H1 (cell line): ENCODE measurements around the gene ENO4. TPM values are rescaled to one million over a fixed set of nuclear protein-coding genes. Genes with fewer than 3 reads are reported as not detected.

Experiments used
- CTCF ChIA-PET: fragments of 300-600 bp; sonication (Branson Sonifier 250); formaldehyde crosslinking; loops from one replicate; lab custom pipeline; 2021; ENCODE audit not compliant: partially characterized antibody; lab: Charles Lee
- POLR2A ChIA-PET: fragments of 300-600 bp; sonication (Branson Sonifier 250); formaldehyde crosslinking; loops from one replicate; lab custom pipeline; 2021; ENCODE audit warnings: inconsistent platforms; ENCODE audit not compliant: partially characterized antibody; lab: Charles Lee
- DNase-seq, 2 experiments: peaks; one replicate each; pipeline versions ENCODE4 v3.0.0 to v3.0.0-alpha.2; 2010 to 2022; ENCODE audit warnings: low spot score in 2 of 2, low read depth in 1 of 2, mixed read lengths in 1 of 2
- FAIRE-seq: peaks from 2 replicates; lab custom pipeline; 2011; peaks lifted over from hg19 to GRCh38; lab: Jason Lieb, UNC
- H2AFZ ChIP-seq: 2 replicates; pipeline ENCODE4 v1.8.1; 2012; ENCODE audit warnings: low read length, inconsistent platforms
- H2AK5ac ChIP-seq: 2 replicates; pipeline ENCODE4 v1.6.1; 2013; ENCODE audit warnings: low read depth, low read length
- H2BK120ac ChIP-seq: replicated peaks from 2 replicates; pipeline ENCODE3; 2013; ENCODE audit warnings: low read depth, low read length, inconsistent platforms
- H2BK12ac ChIP-seq: 2 replicates; pipeline ENCODE4 v1.6.1; 2013; ENCODE audit warnings: low read depth, low read length
- H2BK15ac ChIP-seq: 2 replicates; pipeline ENCODE4 v1.6.1; 2013; ENCODE audit warnings: low read length
- H2BK20ac ChIP-seq: 2 replicates; pipeline ENCODE4 v1.6.1; 2013; ENCODE audit warnings: low read length
- H2BK5ac ChIP-seq: 2 replicates; pipeline ENCODE4 v1.6.1; 2013; ENCODE audit warnings: low read depth, low read length
- H3K14ac ChIP-seq: 2 replicates; pipeline ENCODE4 v1.6.1; 2013; ENCODE audit warnings: inconsistent platforms; ENCODE audit not compliant: insufficient read length
- H3K18ac ChIP-seq: 2 replicates; pipeline ENCODE4 v1.6.1; 2013; ENCODE audit warnings: low read length; ENCODE audit errors: extremely low read depth
- H3K23ac ChIP-seq: 2 replicates; pipeline ENCODE4 v1.6.1; 2013; ENCODE audit warnings: inconsistent platforms; ENCODE audit not compliant: insufficient read length
- H3K23me2 ChIP-seq: 2 replicates; pipeline ENCODE4 v1.6.1; 2013; ENCODE audit warnings: low read depth, low read length
- H3K27ac ChIP-seq: 2 replicates; pipeline ENCODE4 v1.6.1; 2011; ENCODE audit warnings: low read depth, low read length, inconsistent platforms
- H3K27me3 ChIP-seq, 4 experiments: replicated peaks in 1 of 4; 1 replicate in 1 of 4; 2 replicates in 3 of 4; pipeline versions ENCODE4 v1.6.1 to v1.8.1; 2011 to 2013; ENCODE audit warnings: low read length in 3 of 4, mild to moderate bottlenecking in 3 of 4, inconsistent platforms in 2 of 4, mixed read lengths in 2 of 4, moderate library complexity in 1 of 4; ENCODE audit not compliant: control insufficient read depth in 3 of 4, insufficient read depth in 3 of 4; ENCODE audit errors: extremely low read depth in 1 of 4
- H3K36me3 ChIP-seq, 4 experiments: 2 replicates each; pipeline versions ENCODE4 v1.6.1 to v1.8.1; 2011 to 2013; ENCODE audit warnings: mild to moderate bottlenecking in 4 of 4, low read length in 3 of 4, moderate library complexity in 2 of 4, control low read depth in 1 of 4, inconsistent platforms in 1 of 4; ENCODE audit not compliant: insufficient read depth in 4 of 4, control insufficient read depth in 2 of 4
- H3K4ac ChIP-seq: replicated peaks from 2 replicates; pipeline ENCODE3; 2013; ENCODE audit warnings: low read length, low read depth, mixed read lengths, inconsistent platforms; ENCODE audit not compliant: insufficient read length
- H3K4me1 ChIP-seq, 4 experiments: replicated peaks in 1 of 4; 1 replicate in 1 of 4; 2 replicates in 3 of 4; pipeline versions ENCODE4 v1.6.1 to v1.8.1; 2011 to 2013; ENCODE audit warnings: low read length in 3 of 4, inconsistent platforms in 2 of 4, mixed read lengths in 1 of 4; ENCODE audit not compliant: insufficient read depth in 4 of 4, control insufficient read depth in 3 of 4
- H3K4me2 ChIP-seq, 2 experiments: 2 replicates each; pipeline versions ENCODE4 v1.6.1 to v1.8.1; 2011 to 2013; ENCODE audit warnings: low read depth in 2 of 2, low read length in 2 of 2, control low read depth in 1 of 2, inconsistent platforms in 1 of 2, mild to moderate bottlenecking in 1 of 2; ENCODE audit not compliant: insufficient read depth in 1 of 2
- H3K4me3 ChIP-seq, 4 experiments: fragments of 200-600, 300-600 bp in 1 of 4; sonication (generic), shearing (Covaris generic), sonication (Bioruptor Twin) in 1 of 4; 2 replicates each; pipeline versions ENCODE4 v1.5.1 to v1.8.1; 2011 to 2016; ENCODE audit warnings: low read length in 4 of 4, low read depth in 3 of 4, control low read depth in 2 of 4, inconsistent platforms in 2 of 4, mild to moderate bottlenecking in 2 of 4, mixed read lengths in 1 of 4, moderate library complexity in 1 of 4; ENCODE audit not compliant: insufficient read depth in 2 of 4; ENCODE audit errors: extremely low read depth in 1 of 4
- H3K56ac ChIP-seq: replicated peaks from 2 replicates; pipeline ENCODE3; 2013; ENCODE audit warnings: low read depth, mild to moderate bottlenecking, mixed read lengths, low read length, inconsistent platforms; ENCODE audit not compliant: insufficient read length
- H3K79me1 ChIP-seq: 2 replicates; pipeline ENCODE4 v1.6.1; 2013; ENCODE audit warnings: low read depth, low read length, control low read depth
- H3K79me2 ChIP-seq, 2 experiments: 2 replicates each; pipeline versions ENCODE4 v1.6.1 to v1.8.1; 2012 to 2013; ENCODE audit warnings: low read length in 2 of 2, mild to moderate bottlenecking in 2 of 2, inconsistent platforms in 1 of 2; ENCODE audit not compliant: insufficient read depth in 2 of 2, control insufficient read depth in 1 of 2
- H3K9ac ChIP-seq, 4 experiments: replicated peaks in 1 of 4; 1 replicate in 1 of 4; 2 replicates in 3 of 4; pipeline versions ENCODE4 v1.6.1 to v1.8.1; 2011 to 2013; ENCODE audit warnings: low read depth in 3 of 4, low read length in 3 of 4, control low read depth in 2 of 4, mild to moderate bottlenecking in 2 of 4, moderate library complexity in 2 of 4, inconsistent platforms in 1 of 4; ENCODE audit errors: extremely low read depth in 1 of 4
- H3K9me3 ChIP-seq, 2 experiments: 2 replicates each; pipeline versions ENCODE4 v1.6.1 to v1.8.1; 2012 to 2013; ENCODE audit warnings: mild to moderate bottlenecking in 2 of 2, moderate library complexity in 2 of 2, control low read depth in 1 of 2, inconsistent platforms in 1 of 2, low read depth in 1 of 2, low read length in 1 of 2, mixed read lengths in 1 of 2; ENCODE audit not compliant: insufficient read depth in 2 of 2
- H4K20me1 ChIP-seq, 2 experiments: replicated peaks in 1 of 2; 2 replicates each; pipeline versions ENCODE3 to v1.8.1; 2011 to 2013; ENCODE audit warnings: inconsistent platforms in 2 of 2, low read length in 2 of 2, mild to moderate bottlenecking in 1 of 2; ENCODE audit not compliant: insufficient read depth in 2 of 2, control insufficient read depth in 1 of 2
- H4K5ac ChIP-seq: 2 replicates; pipeline ENCODE4 v1.6.1; 2013; ENCODE audit warnings: low read length, low read depth, mixed read lengths, inconsistent platforms; ENCODE audit not compliant: insufficient read length
- H4K8ac ChIP-seq: 2 replicates; pipeline ENCODE4 v1.8.0; 2013; ENCODE audit warnings: mild to moderate bottlenecking, moderate library complexity, low read length, inconsistent platforms; ENCODE audit not compliant: insufficient read depth; ENCODE audit errors: extremely low read depth
- H4K91ac ChIP-seq: replicated peaks from 2 replicates; pipeline ENCODE3; 2013; ENCODE audit warnings: low read length, mixed read lengths, inconsistent platforms; ENCODE audit not compliant: insufficient read length
- BACH1 ChIP-seq: IDR thresholded peaks from 2 replicates; pipeline ENCODE4 v1.6.1; 2012; ENCODE audit warnings: low read length, improper control_type of control experiment
- EZH2 ChIP-seq: fragments of 200-600 bp; sonication (generic); IDR thresholded peaks from 2 replicates; pipeline ENCODE4 v1.7.1; 2012; ENCODE audit warnings: low read depth, mild to moderate bottlenecking, moderate library complexity, low read length, inconsistent platforms; ENCODE audit not compliant: severe bottlenecking
- RAD21 ChIP-seq, 2 experiments: IDR thresholded peaks in 1 of 2; conservative IDR thresholded peaks in 1 of 2; 2 replicates each; pipeline ENCODE4 v1.6.1; 2011; ENCODE audit warnings: low read depth in 2 of 2, low read length in 2 of 2, improper control_type of control experiment in 1 of 2, inconsistent platforms in 1 of 2, mild to moderate bottlenecking in 1 of 2, moderate library complexity in 1 of 2
- RBBP5 ChIP-seq: IDR thresholded peaks from 2 replicates; pipeline ENCODE4 v1.7.1; 2012; ENCODE audit warnings: low read depth, mild to moderate bottlenecking, inconsistent platforms, low read length, moderate library complexity, borderline replicate concordance
- SP1 ChIP-seq: IDR thresholded peaks from 2 replicates; pipeline ENCODE4 v1.6.1; 2011; ENCODE audit warnings: low read depth, low read length
- SRF ChIP-seq: IDR thresholded peaks from 2 replicates; pipeline ENCODE4 v1.6.1; 2011; ENCODE audit warnings: mild to moderate bottlenecking, low read depth, low read length, moderate library complexity
- TBP ChIP-seq: IDR thresholded peaks from 2 replicates; pipeline ENCODE4 v1.6.1; 2011; ENCODE audit warnings: low read depth, low read length, improper control_type of control experiment
- TCF12 ChIP-seq: IDR thresholded peaks from 2 replicates; pipeline ENCODE4 v1.6.1; 2011; ENCODE audit warnings: low read depth, mild to moderate bottlenecking, low read length
- YY1 ChIP-seq: IDR thresholded peaks from 2 replicates; pipeline ENCODE4 v1.6.1; 2011; ENCODE audit warnings: low read depth, mild to moderate bottlenecking, low read length
- WGBS, 2 experiments: shearing (Covaris generic) in 1 of 2; methylation state at CpG; one replicate each; pipeline versions ENCODE4 v1.1.6 to v1.1.7; 2013 to 2015; ENCODE audit warnings: low lambda C conversion rate in 2 of 2, mixed read lengths in 2 of 2, inconsistent platforms in 1 of 2, low coverage in 1 of 2, missing lambda C conversion rate in 1 of 2; ENCODE audit not compliant: insufficient replicate concordance in 2 of 2, insufficient coverage in 1 of 2, insufficient read length in 1 of 2; ENCODE audit errors: extremely low coverage in 1 of 2, missing lambda C conversion rate in 1 of 2; 5-methylcytosine and 5-hydroxymethylcytosine counted together
- polyA plus RNA-seq, 7 experiments: library from polyadenylated mRNA; depleted of rRNA in 3 of 7; stranded (reverse) in 5 of 7; unstranded in 2 of 7; fragments of >200 nt in 5 of 7; fragments of 200-250 nt in 2 of 7; gene quantifications; 1 replicate in 5 of 7; 2 replicates in 1 of 7; 4 replicates in 1 of 7; pipeline versions ENCODE4 v1.2.1 to v1.2.3, GENCODE V29; 2011 to 2013; ENCODE audit warnings: missing spikeins in 2 of 7, mixed read lengths in 2 of 7
- total RNA-seq: library from RNA; stranded (reverse); fragmentation: NEBNext Ultra II Directional; extraction: Animal tissue kit (Norgen Biotek cat#: 25700); gene quantifications from 2 replicates; pipeline ENCODE4 v1.2.1, GENCODE V29; 2021

The ENO4 gene
- total and polyA plus RNA-seq, 2 of the 8 experiments (the other 6 are each of a cell fraction or from before 2014, with no cell fraction given) = 0.77 TPM; not detected in 1

GRCh38 chr10:116850058-116850611 is 836 bp downstream of the ENO4 start:
- Histone ChIP-seq H4K5ac (no peak overlapping the region), H3K36me3 (no peaks in the 10 kb centered on the region), H3K79me2 (no peaks in the 10 kb centered on the region), H3K56ac (no peak overlapping the region), H3K9ac (peak overlapping the region in 2 of 4 experiments; percentile 21 to 25; a peak in 2 of 7 replicates), H3K18ac (peak overlapping the region; percentile 93; the same call in 1 of the 2 replicates), H3K9me3 (no peaks in the 10 kb centered on the region), H2BK120ac (peak overlapping the region; percentile 39), H3K23ac (no peak overlapping the region), H3K23me2 (peaks cover 14% of the 10 kb centered on the region), H2AK5ac (no peak overlapping the region), H2BK5ac (peak overlapping the region; percentile 49), H4K91ac (peak overlapping the region; percentile 75), H2AFZ (peak overlapping the region; percentile 54; the same call in 1 of the 2 replicates), H3K4me2 (peak overlapping the region; percentile 77 to 84), H3K4me1 (peaks cover 7 to 23% (median 14%) of the 10 kb centered on the region in 4 experiments; a peak in 5 of 7 replicates), H4K20me1 (no peaks in the 10 kb centered on the region), H2BK12ac (peak overlapping the region; percentile 76), H2BK15ac (peak overlapping the region; percentile 85; the same call in 1 of the 2 replicates), H4K8ac (peak overlapping the region; percentile 35; the same call in 1 of the 2 replicates), H3K79me1 (no peaks in the 10 kb centered on the region), H3K4ac (no peak overlapping the region), H3K27me3 (peaks cover 0 to 11% (median 2%) of the 10 kb centered on the region in 4 experiments; a peak in 2 of 7 replicates), H2BK20ac (no peak overlapping the region), H3K27ac (no peak overlapping the region), H3K14ac (no peak overlapping the region), H3K4me3 (peak overlapping the region; percentile 54 to 91 (median 82))
- ChIA-PET POLR2A (interaction anchor here (1.2 to 1.9 kb wide), 3 partner anchors 8 to 41 kb away, joined by 3 to 21 read pairs (median 4); no protein-coding TSS in a partner anchor), CTCF (interaction anchor here (0.9 to 1.5 kb wide), 7 partner anchors 11 to 317 kb away, joined by 3 to 6 read pairs (median 4); no protein-coding TSS in a partner anchor)
- DNase-seq = no peak
- FAIRE-seq = no peak
- TF ChIP-seq EZH2 (no peak), BACH1 (no peak), TBP (no peak), SP1 (no peak), TCF12 (no peak), RAD21 (IDR thresholded peaks at IDR 0.05 in 1 of 2, conservative IDR thresholded peaks at IDR 0.05 in 1 of 2; ENCODE audit: low read depth in 2 of 2, low read length in 2 of 2) (no peak), RBBP5 (no peak), SRF (no peak), YY1 (no peak)
- 32% methylated on average over 10 of the region's 10 CpGs; no CpG with 5 or more reads in 1 of the 2 experiments for WGBS, 2 experiments
